Natural killer cell (primary cell): Measurements from ENCODE around the gene WHRN. TPM values are rescaled to one million over a fixed set of nuclear protein-coding genes. Genes with fewer than 3 reads are reported as not detected.

Experiments
- ATAC-seq, 3 donors: fragments of 150-1000 bp in 2 of 3; fragments of 200-7000 bp in 1 of 3; cut with Tn5 transposase; 1 replicate in 1 of 3; 2 replicates in 2 of 3; pipeline ENCODE4 v1.10.0; 2021; ENCODE audit warnings: mild to moderate bottlenecking in 2 of 3, moderate library complexity in 2 of 3
- DNase-seq, 2 donors: peaks; one replicate each; pipeline versions ENCODE4 v3.0.0 to v3.0.0-alpha.2; 2013 to 2021; ENCODE audit warnings: mixed read lengths in 1 of 2
- H3K27ac ChIP-seq: one replicate; pipeline ENCODE4 v1.5.1; 2013; ENCODE audit warnings: mild to moderate bottlenecking, low read length
- H3K27me3 ChIP-seq: one replicate; pipeline ENCODE4 v1.6.1; 2013; ENCODE audit warnings: low read length; ENCODE audit not compliant: control insufficient read depth, insufficient read depth
- H3K36me3 ChIP-seq: one replicate; pipeline ENCODE4 v1.6.1; 2013; ENCODE audit warnings: low read length; ENCODE audit not compliant: control insufficient read depth, insufficient read depth
- H3K4me1 ChIP-seq: one replicate; pipeline ENCODE4 v1.6.1; 2013; ENCODE audit warnings: low read length; ENCODE audit not compliant: control insufficient read depth, insufficient read depth
- H3K4me3 ChIP-seq: one replicate; pipeline ENCODE4 v1.5.1; 2013; ENCODE audit warnings: low read length
- H3K9me3 ChIP-seq: one replicate; pipeline ENCODE4 v1.6.1; 2013; ENCODE audit warnings: low read length; ENCODE audit not compliant: control insufficient read depth, insufficient read depth
- H3K27ac Mint-ChIP-seq, 2 donors: one replicate each; pipeline ENCODE4 v1.8.0; 2022; ENCODE audit warnings: mild to moderate bottlenecking in 2 of 2, mixed read lengths in 2 of 2, moderate library complexity in 1 of 2
- H3K27me3 Mint-ChIP-seq, 2 donors: one replicate each; pipeline ENCODE4 v1.8.0; 2022; ENCODE audit warnings: low read depth in 2 of 2, mixed read lengths in 2 of 2
- H3K36me3 Mint-ChIP-seq: one replicate; pipeline ENCODE4 v1.8.0; 2022; ENCODE audit warnings: mixed read lengths
- H3K4me1 Mint-ChIP-seq, 2 donors: one replicate each; pipeline ENCODE4 v1.8.0; 2022; ENCODE audit warnings: mixed read lengths in 2 of 2
- H3K4me3 Mint-ChIP-seq: one replicate; pipeline ENCODE4 v1.8.0; 2022; ENCODE audit warnings: mild to moderate bottlenecking, moderate library complexity, mixed read lengths
- H3K9me3 Mint-ChIP-seq, 2 donors: one replicate each; pipeline ENCODE4 v1.8.0; 2022; ENCODE audit warnings: mixed read lengths in 2 of 2
- CTCF ChIP-seq: fragments of 200-600 bp; IDR thresholded peaks from one replicate; pipeline ENCODE4 v1.8.0; 2022; ENCODE audit warnings: antibody characterized with exemption
- WGBS: methylation state at CpG from one replicate; pipeline ENCODE4 v1.1.7; 2013; ENCODE audit warnings: missing lambda C conversion rate; ENCODE audit not compliant: insufficient coverage; 5-methylcytosine and 5-hydroxymethylcytosine counted together
- intact Hi-C: fragments of 100-400 bp; cut with micrococcal nuclease; formaldehyde crosslinking; loops from one replicate; pipeline ENCODE4 v1.14.2; 2022
- total RNA-seq, 4 donors: library from RNA; stranded (reverse); fragments of 120-200 nt in 1 of 4; gene quantifications; one replicate each; pipeline versions ENCODE4 v1.2.3 to v1.2.4, GENCODE V29; 2013 to 2022

WHRN gene
- total RNA-seq, 3 donors from 2014 or later (not counting 1 experiment from before 2014, with no cell fraction given) = 29.8 to 90.6 (median 36.8) TPM

- TF ChIP-seq CTCF = no peak
- Histone ChIP-seq H3K36me3 (peaks cover 6% of the 10 kb centered on the region), H3K27ac (peak overlapping the region; percentile 100), H3K27me3 (no peaks in the 10 kb centered on the region), H3K9me3 (no peaks in the 10 kb centered on the region), H3K4me3 (peak overlapping the region; percentile 88), H3K4me1 (peaks cover 59% of the 10 kb centered on the region)
- H3K36me3 Mint-ChIP-seq = peaks cover 15% of the 10 kb centered on the region
- no peaks in the 10 kb centered on the region for H3K9me3 Mint-ChIP-seq
- H3K4me1 Mint-ChIP-seq = peaks cover 75 to 80% of the 10 kb centered on the region in 2 donors
- DNase-seq = no peak
- no peaks in the 10 kb centered on the region for H3K27me3 Mint-ChIP-seq
- intact Hi-C loops = loop anchor here (5.0 to 10.0 kb wide), 2 partner anchors 114 to 814 kb away; no protein-coding TSS in a partner anchor
- WGBS = 47% methylated on average over 9 of the region's 9 CpGs
- peak overlapping the region; percentile 79 to 98 for H3K27ac Mint-ChIP-seq
- peak overlapping the region; percentile 97 for H3K4me3 Mint-ChIP-seq
- ATAC-seq = no peak
These were observed 117.0 kb downstream of the WHRN start for GRCh38 chr9:114388357-114388682.

GRCh38 chr9:114387680-114388356 is 117.5 kb downstream of the WHRN start, which contains the start of gene AKNA:
Gene AKNA, minus strand, starts transcription at chr9:114387982. Its CDS starts 6,649 bp downstream, at chr9:114381333.
- Histone ChIP-seq H3K27me3 (no peaks in the 10 kb centered on the region), H3K36me3 (peaks cover 6% of the 10 kb centered on the region), H3K4me3 (peak within 1 kb of the TSS; percentile 88), H3K9me3 (no peaks in the 10 kb centered on the region), H3K27ac (peak within 1 kb of the TSS; percentile 100), H3K4me1 (peaks cover 64% of the 10 kb centered on the region)
- TF ChIP-seq CTCF = no peak
- DNase-seq = peak; percentile 71 to 90
- peak; percentile 16 to 39 (median 32) for ATAC-seq
- peak within 1 kb of the TSS; percentile 79 to 98 for H3K27ac Mint-ChIP-seq
- intact Hi-C loops = loop anchor here (5.0 to 10.0 kb wide), 2 partner anchors 114 to 813 kb away; no protein-coding TSS in a partner anchor
- H3K27me3 Mint-ChIP-seq = no peaks in the 10 kb centered on the region
- H3K4me3 Mint-ChIP-seq = peak within 1 kb of the TSS; percentile 97
- H3K4me1 Mint-ChIP-seq = peaks cover 79 to 85% of the 10 kb centered on the region in 2 donors
- 0% methylated on average over 23 of the region's 25 CpGs for WGBS
- no peaks in the 10 kb centered on the region for H3K9me3 Mint-ChIP-seq
- H3K36me3 Mint-ChIP-seq = peaks cover 15% of the 10 kb centered on the region

GRCh38 chr9:114386886-114387679 is 118.2 kb downstream of the WHRN start:
- peak in 1 of 2 donors; percentile 47 for DNase-seq
- peaks cover 15% of the 10 kb centered on the region for H3K36me3 Mint-ChIP-seq
- H3K4me3 ChIP-seq = peak overlapping the region; percentile 88

More at GRCh38 chr9:114386886-114387679, 118.2 kb downstream of the WHRN start:
- Histone ChIP-seq H3K4me1 (peaks cover 68% of the 10 kb centered on the region), H3K27me3 (no peaks in the 10 kb centered on the region), H3K27ac (peak overlapping the region; percentile 100), H3K9me3 (no peaks in the 10 kb centered on the region), H3K36me3 (peaks cover 10% of the 10 kb centered on the region)
- intact Hi-C loops = loop anchor here (1.0 to 10.0 kb wide), 3 partner anchors 11 to 812 kb away; no protein-coding TSS in a partner anchor
- Mint-ChIP-seq H3K9me3 (no peaks in the 10 kb centered on the region), H3K4me3 (peak overlapping the region; percentile 97), H3K27me3 (no peaks in the 10 kb centered on the region), H3K27ac (peak overlapping the region; percentile 79 to 98), H3K4me1 (peaks cover 83 to 89% of the 10 kb centered on the region in 2 donors)
- 0% methylated on average over 18 of the region's 18 CpGs for WGBS
- TF ChIP-seq CTCF = no peak
- no peak for ATAC-seq
